ENCODE measurements around the gene ANAPC7.
"Not testable (repeated sequence)": the region's sequence is repeated elsewhere in the genome, so short reads cannot be mapped to it uniquely, and the experiment has no call there.

Gene ANAPC7

GRCh38 chr12:110373962-110374611, 29.4 kb downstream of the ANAPC7 start:
- no peak for DNase-seq (ENCODE audit: low read depth)

DNA sequence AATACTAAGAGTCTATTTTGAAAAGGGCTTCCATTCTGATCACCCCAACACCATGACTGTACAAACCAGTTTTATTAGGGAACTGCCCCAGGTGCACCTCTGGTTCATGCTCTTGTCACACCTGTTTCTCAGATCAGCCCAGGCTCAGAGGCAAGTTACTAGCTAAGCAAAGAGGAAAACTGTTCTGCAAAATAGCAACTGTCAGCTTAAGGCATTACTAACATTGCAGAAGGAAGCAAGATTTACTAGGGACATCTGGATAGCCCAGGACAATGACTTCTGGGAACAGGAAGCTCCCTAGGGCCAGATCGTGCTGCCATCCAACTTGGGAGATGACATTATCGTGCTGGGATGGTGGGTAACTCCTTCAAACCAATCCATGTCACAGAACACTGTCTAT, 30.1 kb downstream of the ANAPC7 start:
- no peak for DNase-seq (ENCODE audit: low read depth)

GRCh38 chr12:110373025-110373424, 30.5 kb downstream of the ANAPC7 start:
- DNase-seq (ENCODE audit: low read depth), result no peak

GRCh38 chr12:110372056-110372425, 31.5 kb downstream of the ANAPC7 start:
- DNase-seq (ENCODE audit: low read depth), result no peak

GRCh38 chr12:110371408-110372055, 32.0 kb downstream of the ANAPC7 start:
- no peak for DNase-seq (ENCODE audit: low read depth)

GRCh38 chr12:110370732-110371231, 32.7 kb downstream of the ANAPC7 start:
- DNase-seq (ENCODE audit: low read depth), result no peak

- DNase-seq (ENCODE audit: low read depth), result no peak
These were observed 33.5 kb downstream of the ANAPC7 start for GRCh38 chr12:110369992-110370391.

DNA sequence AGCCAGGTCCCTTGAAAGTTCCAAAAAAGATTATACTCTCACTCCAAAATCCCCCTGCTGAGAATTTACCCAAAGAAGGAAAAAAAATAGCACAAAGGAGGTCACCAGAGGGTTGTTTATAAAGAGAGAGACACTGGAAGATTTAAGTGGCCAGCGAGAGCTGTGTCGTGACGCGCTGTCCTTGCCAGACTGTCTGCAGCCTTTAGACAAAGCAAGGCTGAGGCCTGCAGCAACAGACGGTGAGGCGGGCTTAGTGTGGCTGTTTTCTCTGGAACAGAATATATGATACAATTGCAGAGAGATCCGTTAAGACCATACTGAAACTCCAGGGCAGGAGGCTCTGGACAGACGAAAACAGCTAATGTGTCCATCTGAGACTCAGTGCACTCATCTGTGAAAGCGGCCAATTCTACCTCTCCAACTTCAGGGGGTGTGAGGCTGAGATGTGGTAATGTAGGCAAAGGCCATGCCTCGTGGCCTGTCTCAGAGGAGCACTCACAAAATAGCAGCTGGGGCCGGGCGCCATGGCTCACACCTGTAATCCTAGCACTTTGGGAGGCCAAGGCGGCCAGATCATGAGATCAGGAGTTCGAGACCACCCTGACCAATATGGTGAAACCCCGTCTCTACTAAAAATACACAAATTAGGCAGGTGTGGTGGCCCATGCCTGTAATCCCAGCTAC, 36.2 kb downstream of the ANAPC7 start:
- no peak for DNase-seq (ENCODE audit: low read depth)

GRCh38 chr12:110366321-110367142, 37.0 kb downstream of the ANAPC7 start:
- no peak for DNase-seq (ENCODE audit: low read depth)

GRCh38 chr12:110365489-110366320, 37.8 kb downstream of the ANAPC7 start:
- no peak for DNase-seq (ENCODE audit: low read depth)

DNA sequence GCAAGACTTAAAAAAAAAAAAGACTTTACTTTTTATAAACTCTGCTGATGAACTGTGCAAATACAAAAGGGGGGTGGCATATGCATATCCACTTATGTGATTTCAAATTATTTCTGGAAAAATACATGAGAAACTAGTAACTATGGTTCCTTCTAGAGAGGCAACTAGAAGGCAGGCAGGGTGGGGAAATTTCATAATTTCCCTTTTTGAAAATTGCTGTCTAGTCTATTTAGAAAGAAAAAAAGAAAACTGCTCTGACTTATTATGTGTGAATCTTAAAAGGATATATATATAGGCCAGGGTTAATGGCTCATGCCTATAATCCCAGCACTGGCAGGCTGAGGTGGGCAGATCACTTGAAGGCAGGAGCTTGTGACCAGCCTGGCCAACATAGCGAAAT, 42.3 kb downstream of the ANAPC7 start:
- DNase-seq (ENCODE audit: low read depth), result no peak

GRCh38 chr12:110358384-110359097, 45.0 kb downstream of the ANAPC7 start:
- not testable (repeated sequence) for DNase-seq (ENCODE audit: low read depth)

DNA sequence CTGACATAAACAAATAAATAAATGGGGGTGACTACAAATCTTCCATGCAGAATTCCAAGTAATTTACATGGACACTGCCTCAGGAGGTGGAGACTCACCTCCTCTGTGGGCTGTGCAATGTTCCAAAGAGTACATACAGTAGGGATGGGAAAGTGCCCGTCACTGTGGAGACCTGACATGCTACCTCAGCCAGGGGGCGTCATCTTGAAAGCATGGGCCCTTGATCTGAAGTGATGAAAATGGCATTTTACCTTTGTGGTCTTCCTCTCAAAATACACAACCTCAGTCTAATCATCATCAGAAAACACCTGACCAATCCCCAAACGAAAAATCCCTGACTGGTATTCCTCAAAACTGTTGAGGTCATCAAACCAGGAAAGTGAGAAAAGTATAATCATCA, 48.4 kb downstream of the ANAPC7 start:
- DNase-seq (ENCODE audit: low read depth), result no peak

DNA sequence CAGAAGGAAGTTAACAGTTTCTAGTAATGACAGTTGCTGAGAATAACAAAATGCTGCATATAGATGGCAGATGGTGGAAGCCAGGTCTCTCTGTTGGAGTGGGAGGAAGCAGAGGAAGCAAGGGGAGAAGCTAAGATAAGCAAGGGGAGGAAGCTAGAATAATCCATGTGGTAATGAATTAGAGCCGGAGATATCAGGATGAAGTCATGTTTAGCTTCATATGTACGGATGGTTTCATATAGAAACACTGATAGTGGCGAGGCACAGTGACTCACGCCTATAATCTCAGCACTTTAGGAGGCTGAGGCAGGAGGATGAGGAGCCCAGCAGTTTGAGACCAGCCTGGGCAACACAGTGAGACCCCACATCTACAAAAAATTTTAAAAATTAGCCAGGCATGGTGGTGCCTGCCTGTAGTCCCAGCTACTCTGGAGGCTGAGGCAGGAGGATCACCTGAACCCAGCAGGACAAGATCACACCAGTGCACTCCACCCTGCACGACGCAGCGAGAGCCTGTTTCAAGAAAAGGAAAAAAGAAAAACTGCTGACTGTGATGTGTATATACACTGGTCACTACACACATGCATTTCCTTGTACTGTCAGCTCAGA, 49.2 kb downstream of the ANAPC7 start:
- DNase-seq (ENCODE audit: low read depth), result no peak

DNA sequence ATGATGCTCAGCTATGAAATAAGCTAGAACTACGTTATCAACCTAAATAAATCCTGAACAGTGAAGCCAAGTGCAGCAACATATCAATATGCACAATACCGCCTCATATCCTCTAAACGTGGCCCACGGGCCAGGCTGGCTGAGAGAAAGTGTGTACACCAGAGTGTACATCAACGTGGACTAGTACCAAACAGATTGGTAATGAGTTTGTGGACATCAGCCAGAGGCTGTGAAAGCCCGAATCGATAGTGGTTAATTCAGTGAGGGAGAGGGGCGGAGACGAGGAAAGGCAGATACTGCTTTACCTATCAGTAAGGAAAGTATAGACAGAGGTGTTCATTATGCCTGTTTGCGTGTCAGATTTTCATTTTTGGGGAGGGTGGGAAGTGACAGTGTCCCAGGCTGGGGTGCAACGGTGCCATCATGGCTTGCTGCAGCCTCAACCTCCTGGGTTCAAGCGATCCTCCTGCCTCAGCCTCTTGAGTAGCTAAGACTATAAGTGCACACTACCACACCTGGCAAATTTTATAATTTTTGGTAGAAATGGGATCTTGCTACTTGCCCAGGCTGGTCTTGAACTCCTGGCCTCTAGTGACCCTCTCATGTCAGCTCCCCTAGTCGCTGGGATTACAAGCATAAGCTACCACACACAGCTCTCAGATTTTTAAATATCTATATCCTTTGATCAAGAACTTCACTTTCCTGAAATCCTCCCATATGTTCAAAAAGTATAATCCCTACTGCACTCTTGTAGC, 50.1 kb downstream of the ANAPC7 start:
- DNase-seq (ENCODE audit: low read depth), result no peak

DNA sequence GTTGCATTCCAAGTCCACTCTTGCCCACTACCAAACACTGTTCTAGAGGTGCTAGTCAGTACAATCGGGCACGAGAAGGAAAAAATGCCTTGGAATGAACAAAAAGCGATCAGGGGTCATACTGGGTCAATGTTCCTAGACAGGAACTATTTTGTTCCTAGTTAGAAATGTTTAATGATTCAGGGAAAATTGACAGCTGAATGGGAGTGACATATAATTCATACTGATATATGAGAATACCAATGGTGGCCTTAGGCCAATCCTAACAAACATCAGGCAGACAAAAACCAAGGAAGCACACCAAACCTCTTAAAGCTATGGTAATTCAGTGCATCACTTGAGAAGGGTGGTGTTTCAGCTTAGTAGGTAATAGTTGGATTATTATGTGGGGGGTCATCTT, 51.1 kb downstream of the ANAPC7 start:
- DNase-seq (ENCODE audit: low read depth), result no peak

GRCh38 chr12:110351119-110351518, 52.4 kb downstream of the ANAPC7 start:
- no peak for DNase-seq (ENCODE audit: low read depth)

- peak; percentile 28 for DNase-seq (ENCODE audit: low read depth)
These were observed 53.9 kb downstream of the ANAPC7 start for GRCh38 chr12:110349514-110350151.

GRCh38 chr12:110349096-110349495, 54.4 kb downstream of the ANAPC7 start:
- DNase-seq (ENCODE audit: low read depth), result no peak
